HEK293 (cell line): ENCODE results near the gene QSOX1.

Source experiments
- CTCF ChIP-seq: fragments of 450-650 bp; formaldehyde crosslinking; IDR thresholded peaks from 2 replicates; pipeline ENCODE4 v1.5.1; 2016; ENCODE audit warnings: missing biosample characterization, missing genetic modification characterization
- REST ChIP-seq: fragments of 450-650 bp; formaldehyde crosslinking; IDR thresholded peaks from 2 replicates; pipeline ENCODE4 v1.5.1; 2016; ENCODE audit warnings: missing biosample characterization, missing genetic modification characterization
- ZBTB21 ChIP-seq: fragments of 450-650 bp; formaldehyde crosslinking; IDR thresholded peaks from 2 replicates; pipeline ENCODE4 v1.5.1; 2017; ENCODE audit warnings: missing biosample characterization, missing genetic modification characterization
- ZNF112 ChIP-seq: fragments of 450-650 bp; formaldehyde crosslinking; IDR thresholded peaks from 2 replicates; pipeline ENCODE4 v1.5.0; 2017; ENCODE audit warnings: missing biosample characterization, missing genetic modification characterization
- ZNF114 ChIP-seq: fragments of 450-650 bp; formaldehyde crosslinking; IDR thresholded peaks from 2 replicates; pipeline ENCODE4 v1.5.0; 2017; ENCODE audit warnings: missing biosample characterization, missing genetic modification characterization
- ZNF2 ChIP-seq: fragments of 450-650 bp; formaldehyde crosslinking; IDR thresholded peaks from 2 replicates; pipeline ENCODE4 v1.5.1; 2016; ENCODE audit warnings: missing biosample characterization, missing genetic modification characterization
- ZNF223 ChIP-seq: fragments of 450-650 bp; formaldehyde crosslinking; IDR thresholded peaks from 2 replicates; pipeline ENCODE4 v1.5.1; 2016; ENCODE audit warnings: missing biosample characterization, missing genetic modification characterization
- ZNF549 ChIP-seq: fragments of 450-650 bp; IDR thresholded peaks from 2 replicates; pipeline ENCODE4 v1.5.1; 2018; ENCODE audit warnings: missing biosample characterization, missing genetic modification characterization, mild to moderate bottlenecking, inconsistent platforms, moderate library complexity
- ZSCAN5A ChIP-seq: fragments of 450-650 bp; formaldehyde crosslinking; IDR thresholded peaks from 2 replicates; pipeline ENCODE4 v1.5.1; 2016; ENCODE audit warnings: missing biosample characterization, missing genetic modification characterization

- TF ChIP-seq ZNF114 (tag by site-specific recombination) (no peak), ZNF223 (no peak), ZNF2 (tag by site-specific recombination) (no peak; the same call in 1 of the 2 replicates), ZSCAN5A (tag by site-specific recombination) (no peak), ZBTB21 (tag by site-specific recombination) (0 out of 2 replicates have a peak, but pooled peaks have one; percentile 25), ZNF549 (tag by site-specific recombination) (0 out of 2 replicates have a peak, but pooled peaks have one; percentile 35), REST (tag by site-specific recombination) (no peak), CTCF (no peak), ZNF112 (no peak)
These were observed at the start of gene QSOX1 for GRCh38 chr1:180154325-180155181.
